SK-N-SH treated with all-trans-retinoic acid at 6 μM for 48 hours (cell line): ENCODE results near the gene RASSF4.

Experiments
- ATAC-seq: fragments of 200-7000 bp; cut with Tn5 transposase; 3 replicates; pipeline ENCODE4 v1.9.1; 2020; ENCODE audit warnings: mild to moderate bottlenecking, moderate library complexity
- ARNTL ChIP-seq: fragments of 450-650 bp; formaldehyde crosslinking; IDR thresholded peaks from 2 replicates; pipeline ENCODE4 v1.5.0; 2020; ENCODE audit warnings: low read depth, mild to moderate bottlenecking, moderate library complexity, borderline replicate concordance
- BACH2 ChIP-seq: fragments of 250-450 bp; sonication (Bioruptor Pico); IDR thresholded peaks from 2 replicates; pipeline ENCODE4 v1.9.0; 2021; ENCODE audit warnings: mild to moderate bottlenecking, borderline replicate concordance
- CSDC2 ChIP-seq: fragments of 250-450 bp; sonication (Bioruptor Pico); IDR thresholded peaks from 2 replicates; pipeline ENCODE4 v1.5.0; 2020; ENCODE audit warnings: mild to moderate bottlenecking, moderate library complexity
- ESRRG ChIP-seq: fragments of 250-450 bp; sonication (Bioruptor Pico); IDR thresholded peaks from 2 replicates; pipeline ENCODE4 v1.6.1; 2021; ENCODE audit warnings: mild to moderate bottlenecking
- GLIS3 ChIP-seq: fragments of 250-450 bp; sonication (Bioruptor Pico); IDR thresholded peaks from 2 replicates; pipeline ENCODE4 v1.5.0; 2020; ENCODE audit warnings: mild to moderate bottlenecking, moderate library complexity
- ISL1 ChIP-seq: fragments of 250-450 bp; sonication (Bioruptor Pico); IDR thresholded peaks from 2 replicates; pipeline ENCODE4 v2.1.2; 2022; ENCODE audit warnings: mild to moderate bottlenecking, moderate library complexity
- PPARA ChIP-seq: fragments of 250-450 bp; sonication (Bioruptor Pico); IDR thresholded peaks from 2 replicates; pipeline ENCODE4 v1.5.0; 2020; ENCODE audit warnings: mild to moderate bottlenecking, borderline replicate concordance
- RARB ChIP-seq: fragments of 250-450 bp; sonication (Bioruptor Pico); IDR thresholded peaks from 2 replicates; pipeline ENCODE4 v1.8.0; 2021; ENCODE audit warnings: mild to moderate bottlenecking, moderate library complexity
- SNAI2 ChIP-seq: fragments of 250-450 bp; sonication (Bioruptor Pico); IDR thresholded peaks from 2 replicates; pipeline ENCODE4 v1.5.0; 2020; ENCODE audit warnings: mild to moderate bottlenecking, moderate library complexity
- TCF4 ChIP-seq: fragments of 250-450 bp; sonication (Bioruptor Pico); IDR thresholded peaks from 2 replicates; pipeline ENCODE4 v1.8.0; 2021; ENCODE audit warnings: mild to moderate bottlenecking, moderate library complexity, borderline replicate concordance
- TOX ChIP-seq: fragments of 250-450 bp; sonication (Bioruptor Pico); IDR thresholded peaks from 2 replicates; pipeline ENCODE4 v1.8.0; 2021; ENCODE audit warnings: mild to moderate bottlenecking, moderate library complexity, borderline replicate concordance
- ZC3H10 ChIP-seq: fragments of 250-450 bp; sonication (Bioruptor Pico); IDR thresholded peaks from 2 replicates; pipeline ENCODE4 v1.5.1; 2021; ENCODE audit warnings: mild to moderate bottlenecking, moderate library complexity
- ZFP30 ChIP-seq: fragments of 450-650 bp; formaldehyde crosslinking; IDR thresholded peaks from 2 replicates; pipeline ENCODE4 v1.5.0; 2022; ENCODE audit warnings: mild to moderate bottlenecking, moderate library complexity
- ZNF565 ChIP-seq: fragments of 450-650 bp; formaldehyde crosslinking; conservative IDR thresholded peaks from 2 replicates; pipeline ENCODE4 v1.5.0; 2020; ENCODE audit warnings: low read depth, mild to moderate bottlenecking, moderate library complexity
- ZNF8 ChIP-seq: fragments of 450-650 bp; formaldehyde crosslinking; IDR thresholded peaks from 2 replicates; pipeline ENCODE4 v1.5.0; 2020; ENCODE audit warnings: mild to moderate bottlenecking, moderate library complexity
- TF ChIP-seq, protein P1 (sequence below): fragments of 250-450 bp; sonication (Bioruptor Pico); IDR thresholded peaks from 2 replicates; pipeline ENCODE4 v1.5.1; 2021; ENCODE audit warnings: mild to moderate bottlenecking, moderate library complexity
- TF ChIP-seq, protein P2 (sequence below): fragments of 250-450 bp; sonication (Bioruptor Pico); IDR thresholded peaks from 2 replicates; pipeline ENCODE4 v1.5.1; 2020; ENCODE audit warnings: low read depth, mild to moderate bottlenecking, moderate library complexity
- TF ChIP-seq, protein P3 (sequence below): fragments of 250-450 bp; sonication (Bioruptor Pico); IDR thresholded peaks from 2 replicates; pipeline ENCODE4 v1.8.0; 2021; ENCODE audit warnings: low read depth, mild to moderate bottlenecking, moderate library complexity, borderline replicate concordance

Gene RASSF4

DNA sequence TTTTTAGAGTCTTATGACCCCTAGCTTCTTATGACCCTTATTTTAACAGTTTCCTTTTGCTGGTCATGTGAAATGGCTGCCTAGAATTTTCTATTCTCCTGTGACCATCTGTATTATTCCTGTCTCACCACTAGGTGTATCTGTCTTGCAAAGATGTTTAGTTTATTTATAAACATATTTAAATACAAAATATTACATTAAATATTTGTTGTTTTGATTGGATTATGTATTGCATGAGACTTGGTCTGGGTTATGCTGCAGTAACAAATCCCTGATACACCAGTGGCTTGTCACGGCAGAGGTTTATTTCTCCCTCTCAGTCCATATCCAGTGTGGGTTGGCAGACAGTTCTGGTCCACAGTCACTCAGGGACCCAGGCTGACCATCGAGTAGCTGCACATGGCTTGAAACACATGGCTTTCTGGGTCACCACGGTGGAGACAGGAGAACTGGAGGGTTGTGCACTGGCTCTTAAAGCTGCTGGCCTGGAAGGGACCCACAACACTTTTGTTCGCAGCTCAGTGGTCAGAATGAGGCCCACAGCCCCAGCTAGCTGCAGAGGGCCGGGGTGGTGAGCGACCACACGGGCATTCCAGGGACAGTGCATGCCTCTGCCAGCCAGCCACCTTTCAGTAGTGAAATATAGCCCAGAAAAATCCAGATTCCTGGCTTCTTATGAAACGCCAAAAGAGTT, 7.4 kb downstream of the RASSF4 start:
- TF ChIP-seq PPARA (CRISPR knock-in tag), result no peak
- TF ChIP-seq, protein P1, sequence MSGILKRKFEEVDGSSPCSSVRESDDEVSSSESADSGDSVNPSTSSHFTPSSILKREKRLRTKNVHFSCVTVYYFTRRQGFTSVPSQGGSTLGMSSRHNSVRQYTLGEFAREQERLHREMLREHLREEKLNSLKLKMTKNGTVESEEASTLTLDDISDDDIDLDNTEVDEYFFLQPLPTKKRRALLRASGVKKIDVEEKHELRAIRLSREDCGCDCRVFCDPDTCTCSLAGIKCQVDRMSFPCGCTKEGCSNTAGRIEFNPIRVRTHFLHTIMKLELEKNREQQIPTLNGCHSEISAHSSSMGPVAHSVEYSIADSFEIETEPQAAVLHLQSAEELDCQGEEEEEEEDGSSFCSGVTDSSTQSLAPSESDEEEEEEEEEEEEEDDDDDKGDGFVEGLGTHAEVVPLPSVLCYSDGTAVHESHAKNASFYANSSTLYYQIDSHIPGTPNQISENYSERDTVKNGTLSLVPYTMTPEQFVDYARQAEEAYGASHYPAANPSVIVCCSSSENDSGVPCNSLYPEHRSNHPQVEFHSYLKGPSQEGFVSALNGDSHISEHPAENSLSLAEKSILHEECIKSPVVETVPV (CRISPR knock-in tag), result no peak
- TF ChIP-seq, protein P2, sequence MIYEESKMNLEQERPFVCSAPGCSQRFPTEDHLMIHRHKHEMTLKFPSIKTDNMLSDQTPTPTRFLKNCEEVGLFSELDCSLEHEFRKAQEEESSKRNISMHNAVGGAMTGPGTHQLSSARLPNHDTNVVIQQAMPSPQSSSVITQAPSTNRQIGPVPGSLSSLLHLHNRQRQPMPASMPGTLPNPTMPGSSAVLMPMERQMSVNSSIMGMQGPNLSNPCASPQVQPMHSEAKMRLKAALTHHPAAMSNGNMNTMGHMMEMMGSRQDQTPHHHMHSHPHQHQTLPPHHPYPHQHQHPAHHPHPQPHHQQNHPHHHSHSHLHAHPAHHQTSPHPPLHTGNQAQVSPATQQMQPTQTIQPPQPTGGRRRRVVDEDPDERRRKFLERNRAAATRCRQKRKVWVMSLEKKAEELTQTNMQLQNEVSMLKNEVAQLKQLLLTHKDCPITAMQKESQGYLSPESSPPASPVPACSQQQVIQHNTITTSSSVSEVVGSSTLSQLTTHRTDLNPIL (CRISPR knock-in tag), result no peak
- ATAC-seq, result peak; percentile 21; the same call in 1 of the 3 replicates

DNA sequence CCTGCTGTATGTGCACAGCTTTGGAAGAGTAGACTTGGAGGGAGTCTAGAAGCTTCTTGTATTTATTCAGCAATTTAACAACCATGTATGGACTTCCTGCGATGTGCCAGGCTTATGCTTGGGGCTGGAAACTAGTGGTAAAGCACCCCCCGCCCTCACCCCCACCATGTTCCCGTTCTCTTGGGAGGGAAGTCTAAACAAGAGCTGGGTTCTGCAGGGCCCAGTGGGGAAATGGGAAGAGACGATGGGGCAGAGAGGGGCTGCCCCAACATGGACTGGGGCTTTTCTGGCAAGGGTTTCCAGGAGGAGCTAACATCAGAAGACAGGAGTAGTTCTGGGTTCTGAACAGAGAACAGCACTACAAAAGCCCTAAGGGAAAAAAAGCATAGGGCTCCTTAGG, 8.0 kb downstream of the RASSF4 start:
- TF ChIP-seq BACH2, result no peak
- TF ChIP-seq, protein P1 (CRISPR knock-in tag), result no peak
- TF ChIP-seq ISL1, result no peak
- no peak for TF ChIP-seq SNAI2 (CRISPR knock-in tag)
- TF ChIP-seq GLIS3 (CRISPR knock-in tag), result no peak
- TF ChIP-seq ZFP30 (CRISPR knock-in tag), result no peak
- no peak for TF ChIP-seq PPARA (CRISPR knock-in tag)
- no peak for TF ChIP-seq RARB (CRISPR knock-in tag)
- ATAC-seq, result no peak

DNA sequence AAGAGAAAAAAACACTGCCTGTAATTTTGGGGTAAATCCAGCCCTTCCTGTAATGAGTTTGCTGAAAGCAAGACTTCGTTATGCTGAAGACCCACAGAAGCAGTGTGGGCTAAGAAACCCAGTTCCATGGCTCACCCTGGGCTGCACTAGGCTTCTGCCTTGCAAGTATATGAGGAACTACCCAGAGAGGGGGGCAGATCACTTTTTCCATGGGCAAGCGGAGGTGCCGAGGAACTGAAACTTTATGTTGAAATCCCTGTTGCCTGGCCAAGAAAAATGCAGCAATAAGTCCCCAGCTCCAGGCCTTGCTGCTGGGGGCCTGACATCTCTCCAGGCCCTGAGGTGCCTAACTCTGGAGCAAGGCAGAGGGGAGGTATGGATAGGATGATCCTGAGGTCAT, 8.5 kb downstream of the RASSF4 start:
- no peak for ATAC-seq
- no peak for TF ChIP-seq ZC3H10 (CRISPR knock-in tag)
- no peak for TF ChIP-seq ZNF565 (CRISPR knock-in tag)
- TF ChIP-seq, protein P2 (CRISPR knock-in tag), result no peak
- TF ChIP-seq BACH2, result no peak
- no peak for TF ChIP-seq ARNTL (CRISPR knock-in tag)
- TF ChIP-seq SNAI2 (CRISPR knock-in tag), result no peak
- TF ChIP-seq GLIS3 (CRISPR knock-in tag), result no peak
- TF ChIP-seq ZNF8 (CRISPR knock-in tag), result no peak
- no peak for TF ChIP-seq CSDC2
- TF ChIP-seq, protein P3, sequence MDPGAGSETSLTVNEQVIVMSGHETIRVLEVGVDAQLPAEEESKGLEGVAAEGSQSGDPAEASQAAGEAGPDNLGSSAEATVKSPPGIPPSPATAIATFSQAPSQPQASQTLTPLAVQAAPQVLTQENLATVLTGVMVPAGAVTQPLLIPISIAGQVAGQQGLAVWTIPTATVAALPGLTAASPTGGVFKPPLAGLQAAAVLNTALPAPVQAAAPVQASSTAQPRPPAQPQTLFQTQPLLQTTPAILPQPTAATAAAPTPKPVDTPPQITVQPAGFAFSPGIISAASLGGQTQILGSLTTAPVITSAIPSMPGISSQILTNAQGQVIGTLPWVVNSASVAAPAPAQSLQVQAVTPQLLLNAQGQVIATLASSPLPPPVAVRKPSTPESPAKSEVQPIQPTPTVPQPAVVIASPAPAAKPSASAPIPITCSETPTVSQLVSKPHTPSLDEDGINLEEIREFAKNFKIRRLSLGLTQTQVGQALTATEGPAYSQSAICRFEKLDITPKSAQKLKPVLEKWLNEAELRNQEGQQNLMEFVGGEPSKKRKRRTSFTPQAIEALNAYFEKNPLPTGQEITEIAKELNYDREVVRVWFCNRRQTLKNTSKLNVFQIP (CRISPR knock-in tag), result no peak
- TF ChIP-seq ISL1, result no peak
- no peak for TF ChIP-seq ESRRG
- no peak for TF ChIP-seq TOX (CRISPR knock-in tag)

DNA sequence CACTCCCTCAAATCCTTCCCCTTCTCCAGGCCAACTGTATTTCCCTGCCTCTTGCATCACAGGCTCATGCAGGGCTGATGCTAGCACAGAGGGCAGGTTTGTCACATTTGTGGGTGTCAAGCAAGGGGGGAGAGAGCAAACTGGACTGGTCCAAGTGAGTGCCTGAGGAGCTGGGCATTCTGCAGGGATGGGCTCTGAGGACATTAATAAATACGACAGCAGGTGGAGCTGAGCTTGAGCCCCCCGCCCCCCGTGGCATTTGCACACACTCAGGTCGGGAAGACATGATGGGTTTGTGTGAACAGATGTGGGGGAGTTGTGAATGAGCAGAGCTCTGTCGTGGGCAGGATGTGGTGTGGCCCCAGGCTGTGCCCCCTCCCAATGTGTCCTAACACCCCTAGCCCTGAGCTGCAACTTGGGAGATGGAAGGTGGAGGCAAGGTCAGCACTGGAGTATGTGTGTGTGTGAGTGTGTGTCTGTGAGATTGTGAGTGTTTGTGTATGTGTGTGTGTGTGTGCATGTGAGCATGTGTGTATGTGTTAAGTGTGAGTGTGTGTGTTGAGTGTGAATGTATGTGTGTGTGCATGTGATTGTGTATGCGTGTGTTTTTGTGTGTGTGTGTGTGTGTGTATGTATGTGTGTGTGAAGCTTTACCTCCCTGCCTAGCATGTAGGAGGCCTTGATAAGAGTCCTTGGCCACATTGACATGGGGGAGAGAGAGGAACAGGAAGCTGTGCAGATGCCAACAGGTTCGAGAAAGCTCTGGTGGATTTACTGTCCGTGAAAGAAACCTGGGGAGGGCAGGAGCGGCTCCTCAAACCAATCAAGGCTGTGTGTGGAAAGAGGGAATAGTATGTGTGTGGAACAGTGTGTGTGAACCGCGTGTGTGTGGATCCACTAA, 9.1 kb downstream of the RASSF4 start:
- no peak for TF ChIP-seq TCF4 (CRISPR knock-in tag)
- no peak for TF ChIP-seq CSDC2
- no peak for TF ChIP-seq ESRRG
- TF ChIP-seq, protein P1 (CRISPR knock-in tag), result no peak
- TF ChIP-seq BACH2, result no peak
- no peak for TF ChIP-seq ARNTL (CRISPR knock-in tag)
- TF ChIP-seq ZFP30 (CRISPR knock-in tag), result no peak
- no peak for ATAC-seq
